22Rv1 (cell line): ENCODE measurements around the gene TRMU.

Experiments
- ZFX ChIP-seq: fragments of 450-650 bp; IDR thresholded peaks from 2 replicates; pipeline ENCODE4 v1.6.1; 2017; ENCODE audit warnings: antibody characterized with exemption, borderline replicate concordance
- TF ChIP-seq, protein P1 (sequence below): fragments of 450-650 bp; IDR thresholded peaks from 2 replicates; pipeline ENCODE4 v1.5.1; 2017; ENCODE audit warnings: mild to moderate bottlenecking

DNA sequence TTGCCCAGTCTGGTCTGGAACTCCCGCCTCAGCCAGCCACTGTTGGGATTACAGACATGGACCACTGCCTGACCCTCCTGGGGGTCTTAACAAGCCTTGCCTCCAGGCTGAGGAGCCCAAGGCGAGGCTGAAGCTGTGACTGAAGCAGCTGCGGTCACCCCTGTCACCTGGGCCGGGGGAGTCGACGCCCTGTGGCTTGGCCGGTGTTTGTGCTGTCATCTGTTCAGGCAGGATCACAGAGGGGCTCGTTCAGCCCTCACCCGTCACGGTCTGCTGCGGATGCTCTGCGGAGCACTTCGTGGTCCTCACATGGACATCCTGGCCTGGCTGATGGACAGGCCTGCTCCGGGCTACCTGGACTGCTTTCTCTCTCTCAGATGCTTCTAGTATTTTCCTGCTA lies 23.8 kb downstream of the TRMU start:
- TF ChIP-seq, protein P1, sequence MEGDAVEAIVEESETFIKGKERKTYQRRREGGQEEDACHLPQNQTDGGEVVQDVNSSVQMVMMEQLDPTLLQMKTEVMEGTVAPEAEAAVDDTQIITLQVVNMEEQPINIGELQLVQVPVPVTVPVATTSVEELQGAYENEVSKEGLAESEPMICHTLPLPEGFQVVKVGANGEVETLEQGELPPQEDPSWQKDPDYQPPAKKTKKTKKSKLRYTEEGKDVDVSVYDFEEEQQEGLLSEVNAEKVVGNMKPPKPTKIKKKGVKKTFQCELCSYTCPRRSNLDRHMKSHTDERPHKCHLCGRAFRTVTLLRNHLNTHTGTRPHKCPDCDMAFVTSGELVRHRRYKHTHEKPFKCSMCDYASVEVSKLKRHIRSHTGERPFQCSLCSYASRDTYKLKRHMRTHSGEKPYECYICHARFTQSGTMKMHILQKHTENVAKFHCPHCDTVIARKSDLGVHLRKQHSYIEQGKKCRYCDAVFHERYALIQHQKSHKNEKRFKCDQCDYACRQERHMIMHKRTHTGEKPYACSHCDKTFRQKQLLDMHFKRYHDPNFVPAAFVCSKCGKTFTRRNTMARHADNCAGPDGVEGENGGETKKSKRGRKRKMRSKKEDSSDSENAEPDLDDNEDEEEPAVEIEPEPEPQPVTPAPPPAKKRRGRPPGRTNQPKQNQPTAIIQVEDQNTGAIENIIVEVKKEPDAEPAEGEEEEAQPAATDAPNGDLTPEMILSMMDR: no peak
- no peak for TF ChIP-seq ZFX
